Testis (tissue), 2 donors: ENCODE measurements around the gene VENTX.

Experiments used
- CTCF ChIP-seq, 3 experiments: fragments of 450-650 bp in 2 of 3; fragments of 200-600 bp in 1 of 3; sonication (generic) in 1 of 3; IDR thresholded peaks; one replicate each; pipeline ENCODE4 v1.5.1; 2016 to 2019; ENCODE audit warnings: antibody characterized with exemption in 3 of 3, mild to moderate bottlenecking in 2 of 3, moderate library complexity in 1 of 3
- POLR2A ChIP-seq: fragments of 450-650 bp; IDR thresholded peaks from one replicate; pipeline ENCODE4 v1.6.1; 2017; ENCODE audit warnings: antibody characterized with exemption, mild to moderate bottlenecking, moderate library complexity

DNA sequence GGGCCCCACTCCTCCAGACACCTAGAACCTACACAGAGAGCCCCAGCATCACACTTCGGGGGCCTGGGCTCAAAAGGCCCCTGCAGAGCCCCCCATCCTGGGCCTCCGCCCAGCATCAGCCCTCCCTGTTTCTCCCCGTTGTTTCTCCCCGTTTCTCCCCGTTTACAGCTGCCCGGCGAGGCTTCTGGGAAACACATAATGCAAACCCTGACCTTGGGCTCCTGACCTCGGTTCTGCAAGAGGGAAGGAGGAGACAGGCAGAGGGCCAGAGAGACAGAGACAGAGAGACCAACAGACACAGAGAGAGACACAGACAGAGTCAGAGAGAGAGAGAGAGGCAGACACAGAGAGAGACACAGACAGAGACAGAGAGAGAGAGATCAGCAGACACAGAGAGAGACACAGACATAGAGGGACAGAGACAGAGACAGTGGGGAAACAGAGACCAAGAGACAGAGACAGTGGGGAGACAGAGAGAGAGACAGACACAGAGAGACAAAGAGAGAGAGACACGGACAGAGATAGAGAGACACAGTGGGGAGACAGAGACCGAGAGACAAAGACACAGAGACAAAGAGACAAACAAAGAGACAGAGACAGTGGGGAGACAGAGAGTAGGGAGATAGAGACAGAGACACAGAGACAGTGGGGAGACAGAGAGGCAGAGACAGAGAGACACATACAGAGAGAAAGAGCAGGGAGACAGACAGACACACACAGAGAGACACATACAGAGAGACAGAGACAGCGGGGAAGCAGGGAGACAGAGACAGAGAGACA, 12.5 kb downstream of the VENTX start:
- no peak for TF ChIP-seq CTCF (IDR thresholded peaks at IDR 0.05)
- no peak for TF ChIP-seq POLR2A
